NK-92 (cell line): ENCODE results near the gene GTPBP6.
"Not testable (repeated sequence)": the region's sequence is repeated elsewhere in the genome, so short reads cannot be mapped to it uniquely, and the experiment has no call there.

Experiments
- DNase-seq: peaks from one replicate; lab custom pipeline; 2025; ENCODE audit not compliant: unreplicated experiment; lab: John Stamatoyannopoulos, UW

Gene GTPBP6

DNA sequence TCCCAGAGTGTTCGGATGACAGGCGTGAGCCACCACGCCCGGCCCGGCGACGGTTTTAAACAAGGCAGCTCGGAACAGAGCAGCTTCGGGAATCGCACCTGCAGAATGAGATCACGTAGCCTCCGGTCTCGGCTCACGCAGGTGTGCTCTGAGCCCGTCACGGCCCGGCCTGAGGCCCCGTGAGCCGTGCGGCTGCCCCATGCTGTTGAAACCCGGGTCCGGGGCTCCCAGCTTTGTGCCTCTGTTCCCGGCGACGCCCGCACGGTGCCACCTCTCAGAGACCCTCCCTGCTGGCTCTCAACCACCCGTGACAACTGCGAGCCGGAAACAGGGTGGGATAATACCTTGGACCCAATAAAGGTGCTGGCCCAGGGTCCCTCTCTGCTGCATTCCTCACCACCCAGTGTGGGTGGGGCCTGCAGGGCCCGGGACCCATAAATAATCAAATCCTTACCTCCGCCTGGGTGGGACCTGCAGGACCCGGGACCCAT lies 50.8 kb downstream of the GTPBP6 start:
- DNase-seq = no peak

DNA sequence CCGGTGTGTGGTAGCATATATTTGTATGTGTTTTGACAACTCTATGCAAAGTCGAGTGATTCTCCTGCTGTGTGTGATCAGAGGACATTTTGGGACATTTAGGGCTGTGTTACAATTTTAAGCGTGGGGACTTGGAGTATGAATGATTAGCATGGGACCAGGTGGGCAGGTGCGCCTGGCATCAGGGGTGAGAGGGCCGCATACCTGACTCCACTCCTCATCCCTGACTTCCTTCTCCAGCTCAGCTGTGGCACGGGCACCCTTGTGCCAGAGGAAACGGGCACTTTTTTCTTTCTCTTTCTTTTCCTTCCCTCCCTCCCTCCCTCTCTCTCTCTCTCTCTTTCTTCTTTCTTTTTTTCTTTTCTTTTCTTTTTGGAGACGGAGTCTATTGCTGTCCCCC lies 53.1 kb downstream of the GTPBP6 start:
- DNase-seq = no peak

DNA sequence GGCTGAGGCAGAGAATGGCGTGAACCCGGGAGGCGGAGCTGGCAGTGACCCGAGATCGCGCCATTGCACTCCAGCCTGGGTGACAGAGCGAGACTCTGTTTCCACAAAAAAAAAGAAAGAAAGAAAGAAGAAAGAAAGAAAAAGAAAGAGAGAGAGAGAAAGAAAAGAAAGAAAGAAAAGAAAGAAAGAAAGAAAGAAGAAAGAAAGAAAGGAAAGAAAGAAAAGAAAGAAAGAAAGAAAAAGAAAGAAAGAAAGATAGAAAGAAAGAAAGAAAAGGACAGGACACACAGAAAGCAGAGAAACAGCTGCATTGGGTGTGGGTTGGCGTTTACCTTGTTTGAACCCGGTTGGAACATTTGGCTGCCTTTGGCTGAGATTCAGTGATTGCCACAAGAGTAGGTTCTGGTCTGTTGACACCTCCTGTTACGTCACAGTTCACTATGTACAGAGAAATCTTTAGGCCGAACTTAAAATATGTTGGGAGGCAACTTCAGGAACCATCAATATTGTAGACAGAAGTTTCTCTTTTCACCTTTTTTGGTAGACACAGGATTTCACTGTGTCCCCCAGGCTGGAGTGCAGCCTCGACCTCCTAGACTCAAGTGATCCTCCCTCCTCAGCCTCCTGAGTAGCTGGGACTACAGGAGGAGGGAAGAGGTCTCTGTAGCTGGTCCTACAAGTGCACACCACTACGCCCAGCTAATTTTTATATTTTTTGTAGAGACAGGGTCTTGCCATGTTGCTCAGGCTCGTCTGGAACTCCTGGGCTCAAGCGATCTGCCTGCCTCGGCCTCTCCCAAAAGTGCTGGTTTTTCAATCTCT lies 53.8 kb downstream of the GTPBP6 start:
- no peak for DNase-seq

DNA sequence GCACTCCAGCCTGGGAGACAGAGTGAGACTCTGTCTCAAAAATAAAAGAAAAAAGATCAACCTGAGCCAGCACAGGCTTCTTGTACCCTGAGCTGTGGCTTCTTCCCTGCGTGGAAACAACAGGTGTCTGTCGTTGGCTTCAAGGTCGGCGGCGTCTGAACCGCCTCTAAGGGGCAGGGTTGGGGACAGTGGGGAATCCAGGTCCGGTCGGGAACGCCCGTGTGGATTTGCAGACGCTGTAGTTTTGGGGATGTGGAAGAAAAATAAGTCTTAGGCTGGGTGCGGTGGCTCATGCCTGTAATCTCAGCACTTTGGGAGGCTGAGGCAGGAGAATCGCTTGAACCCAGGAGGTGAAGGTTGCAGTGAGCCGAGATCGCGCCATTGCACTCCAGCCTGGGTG lies 54.6 kb downstream of the GTPBP6 start:
- DNase-seq = not testable (repeated sequence)

DNA sequence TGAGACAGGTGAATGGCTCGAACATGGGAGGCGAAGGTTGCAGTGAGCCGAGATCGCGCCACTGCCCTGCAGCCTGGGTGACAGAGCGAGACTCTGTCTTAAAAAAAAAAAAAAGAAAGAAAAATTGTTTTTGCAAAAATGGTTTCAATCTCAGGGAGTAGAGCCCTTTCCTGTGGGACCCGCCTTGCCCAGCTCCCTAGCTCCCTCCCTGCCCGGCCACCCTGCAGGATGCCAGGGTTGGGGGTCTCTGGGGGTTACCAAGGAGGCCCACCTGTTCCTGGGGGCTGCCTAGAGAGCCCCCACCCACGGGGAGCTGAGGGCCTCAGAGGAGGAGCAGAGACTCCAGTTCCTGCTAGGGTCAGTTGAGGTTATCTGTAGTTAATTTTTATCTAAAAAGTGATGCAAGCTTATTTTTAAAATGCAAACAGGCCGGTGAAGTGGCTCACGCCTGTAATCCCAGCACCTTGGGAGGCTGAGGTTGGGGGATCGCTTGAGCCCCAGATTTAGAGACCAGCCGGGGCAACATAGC lies 56.2 kb downstream of the GTPBP6 start:
- no peak for DNase-seq

DNA sequence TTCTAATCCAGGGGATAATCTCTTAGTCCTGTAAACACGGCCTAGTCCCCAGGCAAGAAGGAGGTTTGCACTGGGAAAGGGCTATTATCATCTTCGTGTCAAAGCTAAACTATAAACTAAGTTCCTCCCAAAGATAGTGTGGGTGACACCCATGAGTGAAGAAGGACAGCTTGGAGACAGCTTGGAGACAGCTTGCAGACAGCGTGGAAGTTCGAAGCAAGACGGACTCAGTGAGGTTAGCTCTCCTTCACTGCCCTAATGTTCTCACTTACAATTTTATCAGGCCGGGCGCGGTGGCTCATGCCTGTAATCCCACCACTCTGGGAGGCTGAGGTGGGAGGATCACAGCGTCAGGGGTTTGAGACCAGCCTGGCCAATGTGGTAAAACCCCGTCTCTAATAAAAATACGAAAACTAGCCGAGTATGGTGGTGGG lies 56.7 kb downstream of the GTPBP6 start:
- no peak for DNase-seq

DNA sequence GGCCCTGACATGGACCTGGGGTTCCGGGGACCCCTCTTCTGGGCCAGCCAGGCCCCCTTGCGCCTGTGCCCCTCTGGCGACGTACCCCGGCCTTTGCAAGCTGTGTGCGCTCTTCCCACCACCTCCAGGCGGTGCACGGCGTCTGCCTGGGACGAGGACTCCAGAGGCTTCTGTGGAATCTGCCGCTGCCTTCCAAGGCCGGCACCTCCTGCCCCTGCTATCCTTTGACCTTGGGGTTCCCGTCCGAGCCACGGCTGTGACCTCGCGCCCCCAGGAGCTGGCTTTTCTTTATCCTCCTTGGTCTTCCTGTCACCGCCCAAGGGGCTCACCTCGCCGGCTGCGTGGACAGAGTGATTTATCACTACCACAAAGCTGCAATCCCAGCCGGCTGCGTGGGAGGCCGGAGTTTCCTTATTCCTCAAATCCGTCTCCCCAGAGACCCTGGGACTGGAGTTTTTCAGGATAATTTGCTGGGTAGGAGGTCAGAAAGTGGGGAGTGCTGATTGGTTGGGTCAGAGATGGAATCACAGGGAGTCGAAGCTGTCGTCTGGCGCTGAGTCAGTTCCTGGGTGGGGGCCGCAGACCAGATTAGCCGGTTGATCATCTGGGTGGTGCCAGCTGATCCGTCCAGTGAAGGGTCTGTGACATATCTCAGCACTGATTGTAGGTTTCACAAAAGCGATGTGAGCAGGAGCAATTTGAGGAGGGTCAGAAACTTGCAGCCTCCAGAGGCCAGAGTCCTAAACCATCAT lies 57.3 kb downstream of the GTPBP6 start:
- DNase-seq = no peak

DNA sequence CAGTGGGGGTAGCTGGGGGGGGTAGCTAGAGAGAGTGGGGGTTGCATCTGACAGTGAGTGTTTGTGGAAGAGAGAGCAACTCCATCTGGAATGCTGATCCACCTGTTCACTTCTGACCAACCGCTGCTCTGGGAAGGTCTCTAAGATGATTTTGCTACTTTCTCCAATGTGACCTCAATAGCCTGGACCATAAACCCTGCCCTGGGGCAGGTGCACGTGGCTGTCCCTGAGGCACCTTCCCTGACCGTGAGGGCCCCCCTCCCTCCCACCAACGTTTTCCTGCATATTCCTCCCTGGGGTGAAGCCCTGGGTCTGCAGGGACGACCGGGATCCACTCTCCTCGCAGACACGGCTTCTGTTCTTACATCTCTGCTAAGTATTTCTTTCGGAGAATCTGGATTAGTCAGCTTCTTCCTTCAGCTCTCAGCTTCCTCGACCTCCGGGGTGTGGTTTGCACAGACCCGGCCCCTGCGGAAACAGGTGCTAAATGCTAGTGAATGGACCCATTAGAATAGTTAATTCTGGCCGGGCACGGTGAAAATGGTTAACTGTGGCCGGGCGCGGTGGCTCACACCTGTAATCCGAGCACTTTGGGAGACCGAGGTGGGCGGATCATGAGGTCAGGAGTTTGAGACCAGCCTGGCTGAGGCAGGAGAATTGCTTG lies 58.8 kb downstream of the GTPBP6 start:
- no peak for DNase-seq

DNA sequence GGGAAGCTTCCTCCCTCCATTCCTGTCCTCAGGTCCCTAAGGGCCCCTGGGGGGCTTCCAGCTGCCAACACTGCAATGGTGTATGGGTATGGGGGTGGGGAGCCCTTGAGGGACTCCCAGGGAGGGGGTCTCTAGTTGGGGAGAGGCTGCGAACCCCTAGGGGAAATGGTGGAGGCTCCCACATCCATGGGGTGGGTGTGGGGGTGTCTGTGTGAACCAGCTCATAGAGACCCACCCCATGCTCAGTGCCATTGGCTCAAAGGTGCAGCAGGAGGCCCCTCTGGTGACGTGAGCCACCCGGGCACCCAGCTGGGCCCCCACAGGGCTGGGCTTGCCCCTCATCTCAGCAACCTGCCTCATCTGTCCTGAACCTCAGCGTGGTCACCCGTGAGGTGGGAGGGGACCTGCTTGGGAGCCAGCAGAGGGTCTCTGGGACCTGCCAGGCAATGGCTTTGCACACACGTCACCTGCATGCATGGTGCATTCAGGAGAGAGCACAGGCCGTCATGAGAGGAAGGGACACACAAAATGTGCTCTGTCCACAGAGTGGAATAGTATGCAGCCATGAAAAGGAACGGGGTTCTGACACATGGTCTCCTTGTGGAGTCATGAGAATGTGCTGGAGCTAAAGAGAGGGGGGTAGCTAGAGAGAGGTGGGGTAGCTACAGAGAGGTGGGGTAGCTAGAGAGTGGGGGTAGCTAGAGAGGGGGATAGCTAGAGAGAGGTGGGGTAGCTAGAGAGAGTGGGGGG lies 60.1 kb downstream of the GTPBP6 start:
- no peak for DNase-seq

DNA sequence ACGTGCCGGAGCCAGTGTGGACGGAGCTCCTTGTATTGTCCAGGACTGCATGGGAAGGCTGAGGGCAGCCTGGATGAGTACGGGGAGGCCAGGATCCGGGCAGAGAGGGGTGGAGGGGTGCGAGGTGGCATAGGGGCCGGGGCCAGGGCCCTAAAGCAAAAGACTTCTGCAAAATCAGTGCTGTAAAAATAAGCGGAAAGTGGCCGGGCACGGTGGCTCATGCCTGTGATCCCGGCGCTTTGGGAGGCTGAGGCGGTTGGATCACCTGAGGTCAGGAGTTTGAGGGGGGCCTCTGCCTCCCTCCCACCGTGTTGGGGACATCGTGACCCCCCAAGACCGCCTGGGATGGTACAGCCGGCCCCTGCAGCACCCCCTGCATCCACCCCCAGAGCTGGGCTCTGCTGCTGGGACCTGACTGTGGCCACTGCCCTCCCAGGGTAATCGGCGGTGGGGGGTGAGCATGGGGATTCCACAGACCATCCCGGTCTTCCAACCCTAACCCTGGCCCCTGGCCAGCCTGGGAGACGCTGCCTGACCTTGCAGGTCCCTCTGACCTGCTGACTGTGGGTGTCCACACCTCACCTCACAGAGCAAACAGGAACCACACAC lies 60.8 kb downstream of the GTPBP6 start:
- no peak for DNase-seq

DNA sequence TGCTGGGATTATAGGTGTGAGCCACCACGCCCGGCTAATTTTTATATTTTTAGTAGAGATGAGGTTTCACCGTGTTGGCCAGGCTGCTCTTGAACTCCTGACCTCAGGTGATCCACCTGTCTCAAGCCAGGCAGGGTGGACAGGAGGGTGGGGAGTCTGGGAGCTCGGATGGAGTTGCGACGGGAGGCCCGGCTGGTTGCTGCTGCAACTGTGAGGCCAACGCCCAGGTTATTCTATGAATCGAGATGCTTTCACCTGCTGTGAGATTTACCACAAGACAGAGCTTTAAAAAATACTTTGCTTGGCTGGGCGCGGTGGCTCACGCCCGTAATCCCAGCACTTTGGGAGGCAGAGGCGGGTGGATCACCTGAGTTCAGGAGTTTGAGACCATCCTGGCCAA lies 61.5 kb downstream of the GTPBP6 start:
- DNase-seq = not testable (repeated sequence)

DNA sequence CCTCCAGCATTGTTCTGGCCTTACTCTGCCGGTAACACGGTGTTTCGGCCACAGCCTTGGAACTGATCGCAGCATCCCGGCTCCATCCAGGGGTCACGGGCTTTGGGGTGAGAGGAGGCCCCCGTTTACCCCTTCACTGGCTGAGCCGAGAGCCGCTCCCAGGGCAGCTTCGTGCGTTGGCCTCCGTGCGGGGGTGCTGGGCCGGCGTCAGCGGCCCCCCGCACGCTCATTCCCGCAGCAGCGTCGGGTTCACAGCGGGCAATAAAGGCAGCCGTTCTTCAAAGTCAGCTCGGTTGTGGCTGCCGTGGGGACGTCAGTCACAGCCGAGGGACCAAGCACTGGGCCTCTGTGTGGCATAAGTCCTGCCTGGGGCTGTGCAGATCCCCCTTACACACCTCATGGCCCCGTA lies 62.7 kb downstream of the GTPBP6 start:
- no peak for DNase-seq
